Mucosa of stomach (tissue), 1 donor: ENCODE results near the gene DLG2.

Experiments
- H3K27me3 ChIP-seq: one replicate; pipeline ENCODE4 v1.7.0; 2013; ENCODE audit warnings: mild to moderate bottlenecking, low read length; ENCODE audit not compliant: control insufficient read depth, insufficient read depth
- H3K36me3 ChIP-seq: one replicate; pipeline ENCODE4 v1.7.0; 2013; ENCODE audit warnings: low read length; ENCODE audit not compliant: control insufficient read depth, insufficient read depth
- H3K4me1 ChIP-seq: one replicate; pipeline ENCODE4 v1.7.0; 2013; ENCODE audit warnings: mild to moderate bottlenecking, low read length; ENCODE audit not compliant: control insufficient read depth, insufficient read depth
- H3K4me3 ChIP-seq: one replicate; pipeline ENCODE4 v1.7.0; 2013; ENCODE audit warnings: low read length
- H3K9ac ChIP-seq: one replicate; pipeline ENCODE4 v1.7.0; 2013; ENCODE audit warnings: mild to moderate bottlenecking, low read length, moderate library complexity
- H3K9me3 ChIP-seq: one replicate; pipeline ENCODE4 v1.7.0; 2013; ENCODE audit warnings: mild to moderate bottlenecking, low read length, moderate library complexity; ENCODE audit not compliant: control insufficient read depth
- donor health status: Pancreatic carcinoma.

DLG2 gene

DNA sequence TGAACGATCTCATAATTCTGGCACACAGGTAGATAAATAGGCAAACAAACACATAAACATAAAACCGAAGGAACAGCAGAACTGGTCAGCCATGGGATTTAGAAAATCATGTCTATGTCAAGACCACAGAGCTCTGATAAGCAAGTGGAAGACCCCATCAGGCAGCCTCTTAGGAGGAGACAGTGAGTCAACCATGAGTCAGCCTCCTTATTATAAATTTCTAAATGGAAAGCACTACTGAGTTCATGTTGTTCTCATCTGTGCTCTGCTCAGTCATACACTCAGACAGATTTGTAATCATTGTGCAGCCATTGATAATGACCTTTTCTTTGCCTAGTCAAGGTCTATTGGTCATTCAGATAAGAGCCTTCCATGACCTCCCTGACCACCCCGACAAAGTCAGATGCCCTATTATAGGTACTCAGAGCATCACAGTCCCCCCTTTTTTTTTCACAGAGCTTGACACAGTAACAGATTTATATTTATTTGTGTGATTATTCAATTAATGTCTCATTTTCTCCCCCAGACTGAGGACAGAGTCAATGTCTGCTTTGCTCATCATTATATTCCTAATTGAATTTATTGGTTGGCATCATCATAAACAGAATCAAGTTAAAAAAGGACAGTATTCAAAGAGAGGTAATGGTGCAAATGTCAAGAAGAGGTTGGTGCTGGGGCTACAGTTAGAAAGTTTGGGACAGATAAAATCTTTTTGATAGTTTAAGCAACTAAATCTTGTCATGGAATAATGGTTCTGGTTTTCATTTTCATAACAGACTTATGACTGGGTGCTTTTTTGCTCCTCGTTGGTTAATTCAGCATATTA, 1761.3 kb downstream of the DLG2 start:
- no peak overlapping the region for H3K4me3 ChIP-seq
- H3K9ac ChIP-seq, result no peak overlapping the region
- H3K4me1 ChIP-seq, result no peaks in the 10 kb centered on the region
- no peaks in the 10 kb centered on the region for H3K9me3 ChIP-seq
- H3K27me3 ChIP-seq, result no peaks in the 10 kb centered on the region
- no peaks in the 10 kb centered on the region for H3K36me3 ChIP-seq

DNA sequence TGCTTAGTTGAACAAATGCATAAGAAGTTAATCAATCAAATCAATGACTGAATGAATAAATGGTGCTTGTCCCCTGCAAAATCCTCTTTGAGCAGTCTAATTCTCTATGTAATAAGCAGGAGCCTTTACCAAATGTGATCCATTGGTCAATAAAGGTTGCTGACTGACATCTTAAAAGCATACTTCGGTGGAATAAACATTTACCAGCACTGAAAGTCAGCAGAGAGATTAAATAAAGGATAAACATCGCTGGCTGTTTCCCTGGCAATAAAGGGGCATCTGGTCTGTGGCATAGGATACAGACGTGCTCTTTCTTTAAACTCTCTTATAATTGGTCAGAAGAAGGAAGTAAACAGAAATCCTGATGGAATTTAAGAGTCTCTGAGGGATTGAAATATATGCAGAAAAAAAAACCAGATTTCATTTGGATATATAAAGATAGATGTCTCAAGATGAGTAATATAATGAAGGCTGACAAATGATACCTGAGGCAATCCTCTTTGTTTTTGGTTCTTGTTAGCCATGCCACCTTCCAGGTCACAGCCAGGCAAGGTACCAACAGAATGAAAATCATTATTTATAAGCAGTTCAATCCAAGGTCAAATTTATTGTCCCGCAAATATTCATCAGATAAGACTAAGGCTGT, 1762.6 kb downstream of the DLG2 start:
- H3K36me3 ChIP-seq, result no peaks in the 10 kb centered on the region
- H3K4me1 ChIP-seq, result no peaks in the 10 kb centered on the region
- no peaks in the 10 kb centered on the region for H3K27me3 ChIP-seq
- no peaks in the 10 kb centered on the region for H3K9me3 ChIP-seq
- H3K4me3 ChIP-seq, result no peak overlapping the region
- H3K9ac ChIP-seq, result no peak overlapping the region

DNA sequence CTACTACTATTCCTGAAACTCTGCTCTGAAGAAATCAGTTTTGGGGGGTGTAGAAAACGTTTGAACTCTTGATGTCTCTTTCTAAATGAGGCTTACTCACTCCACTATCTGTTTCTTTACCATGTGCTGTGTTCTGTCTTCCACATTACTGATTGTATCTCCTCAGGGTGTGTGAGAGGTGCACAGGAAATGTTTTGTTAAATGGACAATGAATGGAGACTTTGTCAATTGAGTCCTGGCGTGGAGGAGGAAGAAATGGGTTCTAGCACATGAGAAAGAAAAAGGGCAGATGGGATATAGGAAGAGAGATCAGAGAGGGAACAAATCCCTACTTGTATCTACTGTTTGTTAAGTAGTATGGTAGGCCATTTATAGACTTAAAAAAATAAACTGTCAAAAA, 1763.9 kb downstream of the DLG2 start:
- H3K9ac ChIP-seq, result no peak overlapping the region
- H3K9me3 ChIP-seq, result no peaks in the 10 kb centered on the region
- no peaks in the 10 kb centered on the region for H3K27me3 ChIP-seq

GRCh38 chr11:83862691-83863090, 1764.5 kb downstream of the DLG2 start:
- no peak overlapping the region for H3K9ac ChIP-seq
- H3K4me3 ChIP-seq, result no peak overlapping the region
- no peaks in the 10 kb centered on the region for H3K27me3 ChIP-seq
- no peaks in the 10 kb centered on the region for H3K9me3 ChIP-seq
- no peaks in the 10 kb centered on the region for H3K4me1 ChIP-seq
- no peaks in the 10 kb centered on the region for H3K36me3 ChIP-seq

More for the DNA sequence above, 1763.9 kb downstream of the DLG2 start:
- no peaks in the 10 kb centered on the region for H3K36me3 ChIP-seq
- H3K4me1 ChIP-seq, result no peaks in the 10 kb centered on the region
- no peak overlapping the region for H3K4me3 ChIP-seq

DNA sequence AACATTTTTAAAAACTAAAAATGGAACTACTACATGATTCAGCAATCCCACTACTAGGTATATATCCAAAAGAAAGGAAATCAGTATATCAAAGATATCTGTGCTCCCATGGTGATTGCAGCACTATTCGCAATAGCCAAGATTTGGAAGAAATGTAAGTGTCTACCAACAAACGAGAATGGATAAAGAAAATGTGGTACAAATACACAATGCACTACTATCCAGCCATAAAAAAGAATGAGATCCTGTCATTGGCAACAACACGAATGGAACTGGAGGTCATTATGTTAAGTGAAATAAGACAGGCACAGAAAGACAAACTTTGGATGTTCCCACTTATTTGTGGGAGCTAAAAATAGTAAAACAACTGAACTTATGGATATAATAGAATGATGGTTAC, 1765.1 kb downstream of the DLG2 start:
- H3K27me3 ChIP-seq, result no peaks in the 10 kb centered on the region
- no peak overlapping the region for H3K9ac ChIP-seq
- no peak overlapping the region for H3K4me3 ChIP-seq
- no peaks in the 10 kb centered on the region for H3K9me3 ChIP-seq
- no peaks in the 10 kb centered on the region for H3K36me3 ChIP-seq
- no peaks in the 10 kb centered on the region for H3K4me1 ChIP-seq

- no peaks in the 10 kb centered on the region for H3K36me3 ChIP-seq
- no peak overlapping the region for H3K9ac ChIP-seq
- no peaks in the 10 kb centered on the region for H3K9me3 ChIP-seq
- H3K27me3 ChIP-seq, result no peaks in the 10 kb centered on the region
- H3K4me3 ChIP-seq, result no peak overlapping the region
- H3K4me1 ChIP-seq, result no peaks in the 10 kb centered on the region
These were observed 1768.5 kb downstream of the DLG2 start for GRCh38 chr11:83858694-83859093.

- H3K9me3 ChIP-seq, result no peaks in the 10 kb centered on the region
- no peak overlapping the region for H3K9ac ChIP-seq
- H3K4me1 ChIP-seq, result peaks cover 8% of the 10 kb centered on the region
- H3K4me3 ChIP-seq, result no peak overlapping the region
- no peaks in the 10 kb centered on the region for H3K36me3 ChIP-seq
- no peaks in the 10 kb centered on the region for H3K27me3 ChIP-seq
These were observed 1771.9 kb downstream of the DLG2 start for GRCh38 chr11:83855237-83855636.

DNA sequence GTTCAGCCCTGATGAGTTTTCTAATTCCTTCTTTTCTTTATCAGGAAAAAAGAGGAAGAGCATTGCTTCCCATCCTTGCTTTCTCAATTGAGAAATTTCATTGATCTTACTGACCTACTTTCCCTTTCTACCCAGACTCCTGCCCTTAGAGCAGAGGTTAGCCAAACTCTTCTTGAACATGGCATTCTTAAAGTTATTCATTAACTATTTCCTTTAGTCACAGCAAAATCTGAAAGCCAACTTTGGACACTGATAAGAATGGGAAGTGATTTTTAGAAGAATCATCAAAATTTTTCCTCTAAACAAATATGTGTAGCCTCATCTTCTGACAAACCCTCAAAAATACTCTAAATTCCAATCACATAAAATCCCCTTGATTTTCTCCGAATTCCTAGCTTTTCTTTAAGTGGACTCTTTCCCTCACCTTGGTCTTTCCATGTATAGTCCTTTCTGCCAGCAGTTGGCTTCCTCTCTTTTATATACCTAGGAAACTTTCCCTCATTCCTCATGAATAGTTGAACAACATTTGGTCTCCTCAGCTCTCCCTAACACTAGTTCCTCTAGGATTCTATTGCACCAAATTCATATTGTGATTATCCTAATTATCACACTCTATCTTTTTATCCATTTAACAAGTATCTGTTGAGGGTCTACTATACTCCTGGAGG, 1774.2 kb downstream of the DLG2 start:
- Histone ChIP-seq H3K9ac (no peak overlapping the region), H3K9me3 (no peaks in the 10 kb centered on the region), H3K36me3 (no peaks in the 10 kb centered on the region), H3K27me3 (no peaks in the 10 kb centered on the region), H3K4me1 (peaks cover 8% of the 10 kb centered on the region), H3K4me3 (no peak overlapping the region)

- H3K36me3 ChIP-seq, result no peaks in the 10 kb centered on the region
- no peak overlapping the region for H3K9ac ChIP-seq
These were observed 1775.1 kb downstream of the DLG2 start for GRCh38 chr11:83852012-83852411.

DNA sequence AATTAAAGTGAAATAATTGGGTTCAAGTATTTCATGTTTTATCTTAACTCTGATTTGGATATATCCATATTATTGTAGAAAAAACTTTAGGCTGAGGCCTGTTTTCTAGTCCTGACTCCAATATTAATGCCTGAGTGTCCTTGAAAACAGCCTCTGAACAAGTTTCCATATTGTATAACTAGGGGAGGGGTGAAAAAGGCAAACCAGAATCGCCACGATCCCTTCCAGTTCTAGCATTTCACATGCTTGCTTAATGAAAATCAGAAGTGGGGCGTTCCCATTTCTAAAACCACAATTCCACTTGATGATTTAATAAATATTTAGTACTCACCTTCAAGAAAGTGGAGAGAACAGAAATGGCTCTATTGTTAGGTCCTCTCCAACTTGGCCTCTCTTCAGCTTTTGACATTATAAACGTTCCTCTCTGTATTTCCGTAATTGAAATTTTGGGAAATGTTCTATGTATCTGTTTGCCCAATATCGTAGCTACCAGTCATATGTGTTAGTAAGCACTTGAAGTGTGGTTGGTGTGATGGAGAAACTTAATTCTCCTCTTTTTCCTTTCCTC, 1779.6 kb downstream of the DLG2 start:
- Histone ChIP-seq H3K9ac (no peak overlapping the region), H3K4me1 (peaks cover 2% of the 10 kb centered on the region), H3K4me3 (no peak overlapping the region), H3K36me3 (no peaks in the 10 kb centered on the region), H3K27me3 (no peaks in the 10 kb centered on the region), H3K9me3 (no peaks in the 10 kb centered on the region)

More at GRCh38 chr11:83852012-83852411, 1775.1 kb downstream of the DLG2 start:
- peaks cover 8% of the 10 kb centered on the region for H3K4me1 ChIP-seq
- no peaks in the 10 kb centered on the region for H3K9me3 ChIP-seq
- no peak overlapping the region for H3K4me3 ChIP-seq
- no peaks in the 10 kb centered on the region for H3K27me3 ChIP-seq

GRCh38 chr11:83845797-83846196, 1781.3 kb downstream of the DLG2 start:
- H3K4me3 ChIP-seq, result no peak overlapping the region
- no peaks in the 10 kb centered on the region for H3K4me1 ChIP-seq
- H3K9ac ChIP-seq, result no peak overlapping the region
- no peaks in the 10 kb centered on the region for H3K36me3 ChIP-seq
- no peaks in the 10 kb centered on the region for H3K27me3 ChIP-seq
- H3K9me3 ChIP-seq, result no peaks in the 10 kb centered on the region

GRCh38 chr11:83840326-83840725, 1786.8 kb downstream of the DLG2 start:
- H3K4me1 ChIP-seq, result peaks cover 16% of the 10 kb centered on the region
- no peak overlapping the region for H3K9ac ChIP-seq
- no peaks in the 10 kb centered on the region for H3K36me3 ChIP-seq
- H3K27me3 ChIP-seq, result no peaks in the 10 kb centered on the region
- no peaks in the 10 kb centered on the region for H3K9me3 ChIP-seq
- H3K4me3 ChIP-seq, result no peak overlapping the region
